Measurements from ENCODE around the gene CELA2A. TPM values are rescaled to one million over a fixed set of nuclear protein-coding genes. Genes with fewer than 3 reads are reported as not detected.

Gene CELA2A
- total RNA-seq, 2 donors from 2014 or later: 3.6 TPM; not detected in 1

DNA sequence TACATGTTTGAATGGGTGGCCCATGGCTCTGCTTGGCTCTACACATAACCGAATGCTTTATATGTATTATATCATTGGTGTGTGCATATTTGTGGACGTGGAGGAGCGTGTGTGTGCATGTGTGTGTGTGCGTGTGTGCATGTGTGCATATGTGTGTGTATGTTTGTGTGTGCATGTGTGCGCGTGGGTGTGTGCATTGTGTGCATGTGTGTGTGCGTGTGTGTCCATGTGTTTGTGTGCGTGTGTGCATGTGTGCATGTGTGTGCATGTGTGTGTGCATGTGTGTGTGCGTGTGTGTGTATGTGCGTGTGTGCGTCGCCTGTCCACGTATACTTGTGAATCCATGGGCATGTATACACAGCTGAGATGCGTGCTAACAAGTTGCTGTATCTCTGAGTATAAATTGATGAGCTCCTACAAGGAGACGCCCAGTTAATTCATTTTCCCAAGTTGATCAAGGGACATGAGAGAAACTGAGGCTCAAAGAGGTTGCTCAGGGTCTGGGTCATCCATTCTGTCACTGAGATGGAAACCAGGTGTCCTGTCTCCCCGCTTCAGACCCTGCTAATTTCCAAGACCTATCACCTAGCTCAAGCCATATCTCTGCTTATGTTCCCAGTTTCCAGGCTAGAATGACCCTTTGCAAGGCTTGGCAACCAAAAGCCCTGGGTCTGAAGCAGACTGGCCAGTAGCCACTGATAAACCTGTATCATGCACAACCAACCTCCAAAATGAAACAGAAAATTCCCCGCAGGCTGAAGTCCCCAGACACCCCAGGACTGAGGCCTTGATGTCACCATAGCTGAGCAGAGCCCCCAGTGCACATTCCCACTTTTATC lies 21.1 kb upstream of the CELA2A start:
- Histone ChIP-seq H3K27me3 (no peaks in the 10 kb centered on the region), H3K27ac (no peak overlapping the region), H3K9ac (ENCODE audit: low read depth in 2 of 2, low read length in 2 of 2) (no peak overlapping the region), H3K9me3 (no peaks in the 10 kb centered on the region), H3K36me3 (no peaks in the 10 kb centered on the region), H3K4me1 (no peaks in the 10 kb centered on the region), H3K4me3 (no peak overlapping the region)
- TF ChIP-seq, protein P1, sequence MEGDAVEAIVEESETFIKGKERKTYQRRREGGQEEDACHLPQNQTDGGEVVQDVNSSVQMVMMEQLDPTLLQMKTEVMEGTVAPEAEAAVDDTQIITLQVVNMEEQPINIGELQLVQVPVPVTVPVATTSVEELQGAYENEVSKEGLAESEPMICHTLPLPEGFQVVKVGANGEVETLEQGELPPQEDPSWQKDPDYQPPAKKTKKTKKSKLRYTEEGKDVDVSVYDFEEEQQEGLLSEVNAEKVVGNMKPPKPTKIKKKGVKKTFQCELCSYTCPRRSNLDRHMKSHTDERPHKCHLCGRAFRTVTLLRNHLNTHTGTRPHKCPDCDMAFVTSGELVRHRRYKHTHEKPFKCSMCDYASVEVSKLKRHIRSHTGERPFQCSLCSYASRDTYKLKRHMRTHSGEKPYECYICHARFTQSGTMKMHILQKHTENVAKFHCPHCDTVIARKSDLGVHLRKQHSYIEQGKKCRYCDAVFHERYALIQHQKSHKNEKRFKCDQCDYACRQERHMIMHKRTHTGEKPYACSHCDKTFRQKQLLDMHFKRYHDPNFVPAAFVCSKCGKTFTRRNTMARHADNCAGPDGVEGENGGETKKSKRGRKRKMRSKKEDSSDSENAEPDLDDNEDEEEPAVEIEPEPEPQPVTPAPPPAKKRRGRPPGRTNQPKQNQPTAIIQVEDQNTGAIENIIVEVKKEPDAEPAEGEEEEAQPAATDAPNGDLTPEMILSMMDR (IDR thresholded peaks at IDR 0.05): no peak
- no peak for DNase-seq
- intact Hi-C loops (cut with DNase I): loop anchor here (10.0 kb wide), 1 partner anchor 311 kb away; no protein-coding TSS in a partner anchor

DNA sequence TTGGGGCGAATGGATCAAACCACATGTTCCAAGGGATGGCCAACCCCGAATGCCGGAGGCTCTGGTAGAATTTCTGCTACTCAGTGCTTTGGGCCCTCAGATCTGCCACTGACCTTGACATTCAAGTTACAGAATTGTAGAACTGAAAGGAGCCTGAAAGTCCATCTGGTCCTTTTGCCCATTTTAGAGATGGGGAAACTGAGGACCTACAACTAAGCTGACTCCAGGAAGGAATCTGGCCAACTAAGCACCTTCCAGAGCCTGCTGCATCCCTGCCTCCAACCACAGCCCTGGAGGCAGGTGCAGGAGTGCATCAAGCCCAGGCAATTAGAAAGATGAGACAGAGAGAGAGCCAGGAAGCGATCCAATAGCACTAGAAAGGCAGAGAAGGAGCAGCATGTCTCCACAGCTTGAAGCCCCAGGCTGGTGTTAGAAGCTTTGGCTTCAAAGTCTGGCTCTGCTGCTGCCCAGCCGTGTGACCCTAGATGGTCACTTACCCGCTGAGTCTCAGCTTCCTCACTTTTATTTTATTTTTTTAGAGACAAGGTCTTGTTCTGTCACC lies 19.6 kb upstream of the CELA2A start:
- no peak for DNase-seq
- Histone ChIP-seq H3K27ac (no peak overlapping the region), H3K4me3 (no peak overlapping the region), H3K36me3 (no peaks in the 10 kb centered on the region), H3K27me3 (no peaks in the 10 kb centered on the region), H3K9ac (ENCODE audit: low read depth in 2 of 2, low read length in 2 of 2) (no peak overlapping the region), H3K9me3 (no peaks in the 10 kb centered on the region), H3K4me1 (no peaks in the 10 kb centered on the region)
- TF ChIP-seq, protein P1 (IDR thresholded peaks at IDR 0.05): no peak
- intact Hi-C loops (cut with DNase I): loop anchor here (10.0 kb wide), 1 partner anchor 312 kb away; no protein-coding TSS in a partner anchor

DNA sequence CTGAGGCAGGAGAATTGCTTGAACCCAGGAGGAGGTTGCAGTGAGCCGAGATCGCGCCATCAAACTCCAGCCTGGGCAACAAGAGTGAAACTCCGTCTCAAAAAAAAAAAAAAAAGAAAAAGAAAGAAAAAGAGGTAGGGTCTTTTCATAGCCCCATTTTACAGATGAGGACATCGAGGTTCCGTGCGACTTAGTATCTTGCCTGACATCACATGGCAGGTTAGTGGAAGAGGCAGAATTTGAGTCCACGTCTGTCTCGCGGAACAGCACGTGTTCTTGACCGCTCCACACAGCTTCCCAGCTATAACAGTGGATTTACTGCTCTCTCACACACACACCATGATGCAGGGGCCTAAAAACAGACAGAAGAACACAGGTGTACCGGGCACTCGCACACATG lies 17.2 kb upstream of the CELA2A start:
- no peaks in the 10 kb centered on the region for H3K36me3 ChIP-seq
- H3K4me1 ChIP-seq: no peaks in the 10 kb centered on the region
- TF ChIP-seq, protein P1 (IDR thresholded peaks at IDR 0.05): no peak
- intact Hi-C loops (cut with DNase I): loop anchor here (10.0 kb wide), 1 partner anchor 315 kb away; no protein-coding TSS in a partner anchor
- H3K27me3 ChIP-seq: no peaks in the 10 kb centered on the region
- H3K4me3 ChIP-seq: no peak overlapping the region
- H3K27ac ChIP-seq: no peak overlapping the region
- no peak overlapping the region for H3K9ac ChIP-seq (ENCODE audit: low read depth in 2 of 2, low read length in 2 of 2)
- no peaks in the 10 kb centered on the region for H3K9me3 ChIP-seq
- DNase-seq: no peak

DNA sequence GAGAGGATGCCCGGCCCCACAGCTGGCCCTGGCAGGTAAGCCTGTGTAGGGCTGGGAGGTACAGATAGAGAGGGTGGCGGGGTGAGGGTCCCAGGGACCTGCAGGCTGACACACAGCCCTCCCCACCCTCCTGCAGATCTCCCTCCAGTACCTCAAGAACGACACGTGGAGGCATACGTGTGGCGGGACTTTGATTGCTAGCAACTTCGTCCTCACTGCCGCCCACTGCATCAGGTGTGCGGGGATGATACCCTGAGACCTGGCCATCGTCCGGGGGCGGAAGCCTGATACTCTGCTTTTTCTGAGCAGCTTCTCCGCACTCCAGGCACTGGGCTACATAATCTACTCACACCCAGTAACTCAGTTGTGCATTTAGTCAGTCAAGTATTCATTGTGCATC lies 16.2 kb upstream of the CELA2A start:
- Histone ChIP-seq H3K4me3 (no peak overlapping the region), H3K27ac (no peak overlapping the region), H3K27me3 (no peaks in the 10 kb centered on the region), H3K4me1 (no peaks in the 10 kb centered on the region), H3K9ac (ENCODE audit: low read depth in 2 of 2, low read length in 2 of 2) (no peak overlapping the region), H3K9me3 (no peaks in the 10 kb centered on the region), H3K36me3 (no peaks in the 10 kb centered on the region)
- DNase-seq: no peak
- TF ChIP-seq, protein P1 (IDR thresholded peaks at IDR 0.05): no peak
- intact Hi-C loops (cut with DNase I): no loop called here

DNA sequence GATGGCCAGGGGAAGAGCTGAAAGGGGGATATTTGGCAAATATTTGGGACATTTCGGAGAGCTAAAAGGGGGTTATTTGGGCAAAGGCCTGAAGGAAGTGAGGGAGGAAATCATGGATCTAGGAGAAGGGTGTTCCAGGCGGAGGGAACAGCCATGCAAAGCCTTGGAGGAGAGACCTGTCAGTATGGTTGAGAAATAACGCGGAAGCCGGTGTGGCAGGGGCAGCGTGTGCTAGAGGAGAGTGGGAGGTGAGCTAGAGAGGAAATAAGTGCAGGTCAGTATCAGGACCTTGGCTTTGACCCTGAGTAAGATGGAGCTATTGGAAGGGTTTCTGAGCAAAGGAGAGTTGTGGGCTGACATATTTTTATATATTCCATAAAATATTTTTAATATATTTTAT lies 15.3 kb upstream of the CELA2A start:
- H3K27me3 ChIP-seq: no peaks in the 10 kb centered on the region
- TF ChIP-seq, protein P1 (IDR thresholded peaks at IDR 0.05): no peak
- DNase-seq: no peak
- H3K4me1 ChIP-seq: no peaks in the 10 kb centered on the region
- no peak overlapping the region for H3K27ac ChIP-seq
- no peak overlapping the region for H3K4me3 ChIP-seq
- H3K9ac ChIP-seq (ENCODE audit: low read depth in 2 of 2, low read length in 2 of 2): no peak overlapping the region
- intact Hi-C loops (cut with DNase I): no loop called here
- H3K36me3 ChIP-seq: no peaks in the 10 kb centered on the region
- no peaks in the 10 kb centered on the region for H3K9me3 ChIP-seq
